Myocyte (in vitro differentiated cells): ENCODE data around the gene NUTF2. TPM values are rescaled to one million over a fixed set of nuclear protein-coding genes. Genes with fewer than 3 reads are reported as not detected.
"Not testable (repeated sequence)": the region's sequence is repeated elsewhere in the genome, so short reads cannot be mapped to it uniquely, and the experiment has no call there.

Source experiments
- DNase-seq: peaks from one replicate; pipeline ENCODE4 v3.0.0-alpha.2; 2012; ENCODE audit warnings: low read depth
- total RNA-seq: library from RNA; depleted of rRNA; stranded (reverse); fragments of >200 nt; gene quantifications from 2 replicates; pipeline ENCODE4 v1.2.3, GENCODE V29; 2014

The NUTF2 gene
- total RNA-seq, 1 donor from 2014 or later: 182 TPM

GRCh38 chr16:67862623-67863583, 16.2 kb downstream of the NUTF2 start:
- DNase-seq: peak; percentile 92

- DNase-seq: not testable (repeated sequence)
These were observed 17.3 kb downstream of the NUTF2 start for GRCh38 chr16:67864044-67864443.

GRCh38 chr16:67864594-67864993, 17.9 kb downstream of the NUTF2 start:
- DNase-seq: no peak

- DNase-seq: peak; percentile 52
These were observed 18.6 kb downstream of the NUTF2 start for GRCh38 chr16:67865318-67865717.

DNA sequence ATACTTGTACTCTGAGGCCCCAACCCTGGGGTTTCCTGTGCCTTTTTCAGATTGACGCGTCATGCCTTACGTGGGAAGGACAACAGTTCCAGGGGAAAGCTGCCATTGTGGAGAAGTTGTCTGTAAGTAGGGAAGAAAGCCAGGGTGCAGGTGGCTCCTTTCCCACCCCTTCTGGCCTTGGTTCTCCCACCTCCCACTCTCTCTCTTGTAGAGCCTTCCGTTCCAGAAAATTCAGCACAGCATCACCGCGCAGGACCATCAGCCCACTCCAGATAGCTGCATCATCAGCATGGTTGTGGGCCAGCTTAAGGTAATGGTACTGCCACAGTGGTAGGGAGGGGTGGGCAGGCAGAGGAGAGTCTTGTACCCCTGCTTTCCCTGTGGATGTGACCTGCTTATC, 21.6 kb downstream of the NUTF2 start:
- no peak for DNase-seq

DNA sequence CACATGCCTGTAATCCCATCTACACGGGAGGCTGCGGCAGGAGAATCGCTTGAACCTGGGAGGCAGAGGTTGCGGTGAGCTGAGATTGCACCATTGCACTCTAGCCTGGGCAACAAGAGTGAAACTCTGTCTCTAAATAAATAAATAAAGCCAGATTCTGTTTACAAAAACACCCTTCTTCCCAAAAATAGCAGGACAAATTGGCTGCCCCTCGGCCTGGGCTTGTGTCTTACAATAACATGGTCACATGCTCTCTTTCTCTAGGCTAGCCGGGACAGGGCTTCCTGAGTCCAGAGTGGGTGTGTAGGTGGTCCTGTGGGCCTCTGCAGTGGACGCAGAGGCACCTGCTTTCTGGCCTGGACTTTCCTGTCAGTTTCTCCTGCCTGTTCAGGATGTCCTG, 22.9 kb downstream of the NUTF2 start:
- no peak for DNase-seq

GRCh38 chr16:67871256-67871655, 24.5 kb downstream of the NUTF2 start:
- DNase-seq: no peak

DNA sequence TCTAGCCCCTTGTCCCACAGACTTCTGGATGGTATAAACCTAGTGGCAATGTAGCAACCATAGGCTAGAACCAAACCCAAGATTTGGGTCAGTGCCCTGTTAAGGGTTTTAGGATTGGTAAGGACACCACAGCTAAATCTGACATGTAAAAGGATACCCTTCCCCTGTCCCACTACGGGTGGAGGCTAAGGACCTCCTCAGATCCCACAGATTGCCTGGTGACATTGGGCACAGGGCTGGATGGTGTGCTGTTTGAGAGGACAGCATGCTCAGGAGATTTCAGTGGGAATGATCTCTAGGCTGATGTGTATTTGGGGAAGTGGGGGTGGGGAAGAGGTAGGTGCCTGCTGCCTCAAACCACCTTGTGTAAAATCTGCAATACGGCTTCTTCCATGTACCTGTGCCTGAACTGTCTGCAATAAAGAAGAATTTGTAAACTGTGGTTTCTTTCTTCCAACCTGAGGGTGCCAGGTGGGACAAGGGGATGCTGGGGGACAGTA, 25.4 kb downstream of the NUTF2 start:
- DNase-seq: no peak

DNA sequence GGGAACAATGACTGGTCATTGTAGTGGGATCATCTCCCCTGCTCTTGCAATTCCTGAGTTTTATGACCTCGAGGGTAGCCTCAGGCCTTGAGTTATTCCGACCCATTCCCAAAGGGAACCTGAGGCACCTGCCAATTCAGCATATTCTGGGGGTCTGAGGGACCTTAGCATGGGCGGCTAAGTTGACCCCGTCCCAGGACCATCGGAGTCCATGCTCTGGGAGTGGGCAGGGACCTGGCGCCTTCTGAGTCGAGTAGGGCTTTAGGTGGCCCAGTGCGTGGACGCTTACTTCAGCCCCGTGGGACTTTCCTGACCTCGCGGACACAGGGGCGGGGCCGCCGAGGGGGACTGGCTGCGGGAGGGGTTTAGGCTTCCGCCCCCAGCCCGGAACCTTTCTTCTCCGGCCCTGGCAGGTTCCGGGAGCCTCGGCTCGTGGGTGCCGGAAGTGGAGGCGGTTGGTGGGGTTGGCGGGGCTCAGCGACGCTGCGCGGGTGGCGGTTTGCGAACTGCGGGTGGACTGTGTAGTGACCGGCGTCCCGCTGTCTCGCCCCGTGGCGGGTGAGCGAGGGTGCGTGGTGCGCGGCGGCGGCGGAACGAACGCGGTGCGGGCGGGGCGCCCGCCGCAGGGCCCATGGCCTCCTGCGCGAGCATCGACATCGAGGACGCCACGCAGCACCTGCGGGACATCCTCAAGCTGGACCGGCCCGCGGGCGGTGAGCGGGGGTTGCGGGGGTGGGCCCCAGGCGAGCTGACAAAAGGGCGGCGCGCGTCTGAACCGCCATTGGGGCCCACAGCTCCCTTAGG, 26.1 kb downstream of the NUTF2 start, which contains the start of gene EDC4:
TSS of gene EDC4 (plus strand) at position 422 of the 804 bp plus-strand sequence. CDS start at position 632, 210 bp downstream.
- peak; percentile 86 for DNase-seq

DNA sequence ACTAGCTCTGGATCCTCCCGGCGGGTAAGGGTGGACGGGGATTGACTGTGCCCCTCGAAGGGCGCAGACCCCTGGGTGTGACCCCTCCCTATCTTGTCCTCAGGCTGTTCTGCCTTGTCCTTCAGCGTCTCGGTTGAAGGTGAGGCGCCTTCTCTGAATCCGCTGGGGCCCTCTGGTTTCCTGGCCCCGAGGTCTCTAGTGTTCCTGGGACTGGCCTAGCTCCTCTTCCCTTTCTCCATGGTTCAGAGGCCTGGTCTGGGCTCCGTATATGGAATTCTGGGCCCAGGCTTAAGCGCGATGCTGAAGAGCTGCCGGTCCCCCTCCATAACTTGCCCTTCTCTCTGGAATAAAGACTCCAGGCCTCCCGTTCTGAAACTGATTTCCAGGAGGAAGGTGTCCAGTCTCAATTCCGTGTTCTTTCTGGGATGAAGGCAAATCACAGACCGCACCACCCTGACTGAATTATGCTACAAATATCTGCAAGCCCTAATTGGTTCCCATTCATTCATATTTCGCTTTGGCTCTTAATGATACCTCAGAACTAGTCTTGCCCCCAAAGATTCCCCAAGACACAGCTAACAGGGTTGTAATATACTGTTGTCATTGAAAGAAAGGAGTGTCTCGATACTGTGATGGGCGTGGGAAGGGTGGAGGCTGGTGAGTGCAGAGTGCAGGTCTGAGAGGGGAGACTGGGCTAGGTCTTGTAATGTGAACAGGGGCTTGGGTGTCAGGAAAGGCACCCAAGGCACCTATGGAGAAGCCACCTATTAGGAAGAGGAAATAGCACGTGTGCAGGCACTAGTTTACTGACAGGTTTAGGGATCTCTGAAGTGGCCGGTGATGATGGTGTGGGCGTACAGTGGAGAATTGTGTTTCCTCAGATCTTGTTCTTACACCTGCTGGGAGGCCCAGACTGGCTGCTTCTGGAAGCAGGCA, 27.0 kb downstream of the NUTF2 start:
- no peak for DNase-seq

GRCh38 chr16:67874372-67874771, 27.6 kb downstream of the NUTF2 start:
- peak; percentile 47 for DNase-seq

DNA sequence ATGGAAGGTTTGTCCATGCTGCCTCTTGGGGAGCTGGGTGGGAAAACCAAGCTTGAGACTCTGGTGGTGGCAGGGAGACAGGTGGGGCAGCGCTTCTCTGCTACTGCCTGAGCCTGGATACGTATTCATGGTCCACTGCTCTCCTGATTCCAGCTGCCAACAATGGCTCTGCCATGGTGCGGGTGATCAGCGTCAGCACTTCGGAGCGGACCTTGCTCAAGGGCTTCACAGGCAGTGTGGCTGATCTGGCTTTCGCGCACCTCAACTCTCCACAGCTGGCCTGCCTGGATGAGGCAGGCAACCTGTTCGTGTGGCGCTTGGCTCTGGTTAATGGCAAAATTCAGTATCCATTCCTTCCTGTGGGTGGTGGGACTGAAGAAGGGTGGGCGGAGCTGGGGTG, 30.3 kb downstream of the NUTF2 start:
- DNase-seq: no peak

DNA sequence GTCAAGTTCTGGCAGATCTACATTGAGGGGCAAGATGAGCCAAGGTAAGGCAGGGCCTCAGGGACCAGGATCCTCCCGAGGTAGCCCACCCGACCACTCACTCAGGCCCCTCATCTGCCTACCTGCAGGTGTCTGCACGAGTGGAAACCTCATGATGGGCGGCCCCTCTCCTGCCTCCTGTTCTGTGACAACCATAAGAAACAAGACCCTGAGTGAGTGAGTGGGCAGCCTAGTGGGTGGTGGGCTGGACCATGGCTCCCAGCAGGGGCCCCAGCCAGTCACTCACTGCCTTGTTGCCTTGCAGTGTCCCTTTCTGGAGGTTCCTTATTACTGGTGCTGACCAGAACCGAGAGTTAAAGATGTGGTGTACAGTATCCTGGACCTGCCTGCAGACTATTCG, 31.5 kb downstream of the NUTF2 start:
- DNase-seq: no peak

DNA sequence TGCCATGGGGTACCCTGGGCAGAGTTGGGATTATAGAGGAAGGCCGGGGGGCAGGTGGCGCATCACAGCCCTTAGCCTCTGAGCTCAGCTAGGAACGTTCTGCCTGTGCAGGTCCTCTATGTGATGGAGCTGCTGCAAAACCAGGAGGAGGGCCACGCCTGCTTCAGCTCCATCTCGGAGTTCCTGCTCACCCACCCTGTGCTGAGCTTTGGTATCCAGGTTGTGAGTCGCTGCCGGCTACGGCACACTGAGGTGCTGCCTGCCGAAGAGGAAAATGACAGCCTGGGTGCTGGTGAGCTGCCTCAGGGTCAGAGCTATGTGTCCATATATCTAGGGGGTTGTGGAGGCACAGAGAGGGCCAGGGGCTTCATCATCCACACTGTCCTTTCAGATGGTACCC, 32.1 kb downstream of the NUTF2 start:
- no peak for DNase-seq

- DNase-seq: no peak
These were observed 32.7 kb downstream of the NUTF2 start for GRCh38 chr16:67879462-67879861.

- no peak for DNase-seq
These were observed 33.2 kb downstream of the NUTF2 start for GRCh38 chr16:67879936-67880335.

DNA sequence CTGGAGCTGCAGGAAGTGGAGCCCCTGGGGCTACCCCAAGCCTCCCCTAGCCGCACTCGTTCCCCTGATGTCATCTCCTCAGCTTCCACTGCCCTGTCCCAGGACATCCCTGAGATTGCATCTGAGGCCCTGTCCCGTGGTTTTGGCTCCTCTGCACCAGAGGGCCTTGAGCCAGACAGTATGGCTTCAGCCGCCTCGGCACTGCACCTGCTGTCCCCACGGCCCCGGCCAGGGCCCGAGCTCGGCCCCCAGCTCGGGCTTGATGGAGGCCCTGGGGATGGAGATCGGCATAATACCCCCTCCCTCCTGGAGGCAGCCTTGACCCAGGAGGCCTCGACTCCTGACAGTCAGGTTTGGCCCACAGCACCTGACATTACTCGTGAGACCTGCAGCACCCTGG, 33.9 kb downstream of the NUTF2 start:
- DNase-seq: peak; percentile 61

DNA sequence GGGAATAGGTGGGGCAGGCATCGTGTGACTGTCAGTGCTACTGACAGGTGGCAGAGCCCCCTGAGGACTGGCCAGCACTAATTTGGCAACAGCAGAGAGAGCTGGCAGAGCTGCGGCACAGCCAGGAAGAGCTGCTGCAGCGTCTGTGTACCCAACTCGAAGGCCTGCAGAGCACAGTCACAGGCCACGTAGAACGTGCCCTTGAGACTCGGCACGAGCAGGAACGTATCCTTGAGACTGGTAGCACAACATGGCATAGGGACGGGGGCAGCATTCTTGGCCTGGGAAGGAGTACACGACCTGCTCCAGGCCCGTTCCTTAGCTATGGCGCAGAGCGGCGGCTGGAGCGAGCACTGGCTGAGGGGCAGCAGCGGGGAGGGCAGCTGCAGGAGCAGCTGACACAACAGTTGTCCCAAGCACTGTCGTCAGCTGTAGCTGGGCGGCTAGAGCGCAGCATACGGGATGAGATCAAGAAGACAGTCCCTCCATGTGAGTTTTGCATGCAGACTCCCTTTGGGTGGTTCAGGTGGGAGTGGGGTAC, 35.0 kb downstream of the NUTF2 start:
- DNase-seq: peak; percentile 88

DNA sequence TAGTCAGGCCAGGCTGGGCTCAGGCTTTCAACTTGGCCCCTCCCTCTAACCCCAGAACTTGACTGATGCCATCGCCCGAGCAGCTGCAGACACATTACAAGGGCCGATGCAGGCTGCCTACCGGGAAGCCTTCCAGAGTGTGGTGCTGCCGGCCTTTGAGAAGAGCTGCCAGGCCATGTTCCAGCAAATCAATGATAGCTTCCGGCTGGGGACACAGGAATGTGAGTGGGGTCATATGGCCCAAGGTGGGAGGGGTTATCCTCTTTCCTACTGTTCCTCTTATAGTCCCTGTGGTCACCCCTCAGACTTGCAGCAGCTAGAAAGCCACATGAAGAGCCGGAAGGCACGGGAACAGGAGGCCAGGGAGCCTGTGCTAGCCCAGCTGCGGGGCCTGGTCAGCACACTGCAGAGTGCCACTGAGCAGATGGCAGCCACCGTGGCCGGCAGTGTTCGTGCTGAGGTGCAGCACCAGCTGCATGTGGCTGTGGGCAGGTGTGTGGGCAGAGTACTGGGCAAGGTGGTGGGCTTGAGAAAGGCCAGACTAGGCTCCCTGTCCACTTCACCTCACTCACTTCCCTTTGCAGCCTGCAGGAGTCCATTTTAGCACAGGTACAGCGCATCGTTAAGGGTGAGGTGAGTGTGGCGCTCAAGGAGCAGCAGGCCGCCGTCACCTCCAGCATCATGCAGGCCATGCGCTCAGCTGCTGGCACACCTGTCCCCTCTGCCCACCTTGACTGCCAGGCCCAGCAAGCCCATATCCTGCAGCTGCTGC, 35.8 kb downstream of the NUTF2 start:
- peak; percentile 100 for DNase-seq
